Skeletal muscle tissue (tissue), 4 donors: Measurements from ENCODE around the gene LTF. TPM values are rescaled to one million over a fixed set of nuclear protein-coding genes. Genes with fewer than 3 reads are reported as not detected.
"Not testable (repeated sequence)": the region's sequence is repeated elsewhere in the genome, so short reads cannot be mapped to it uniquely, and the experiment has no call there.

Experiments used
- H3K27ac ChIP-seq: one replicate; pipeline ENCODE4 v1.7.0; 2013; ENCODE audit warnings: mild to moderate bottlenecking, low read depth, low read length, inconsistent platforms
- H3K27me3 ChIP-seq, 3 donors: one replicate each; pipeline ENCODE4 v1.7.0; 2013; ENCODE audit warnings: low read length in 3 of 3; ENCODE audit not compliant: control insufficient read depth in 3 of 3, insufficient read depth in 3 of 3
- H3K36me3 ChIP-seq, 3 donors: one replicate each; pipeline ENCODE4 v1.7.0; 2013; ENCODE audit warnings: low read length in 3 of 3; ENCODE audit not compliant: control insufficient read depth in 3 of 3, insufficient read depth in 3 of 3
- H3K4me1 ChIP-seq, 3 donors: one replicate each; pipeline ENCODE4 v1.7.0; 2013; ENCODE audit warnings: low read length in 3 of 3, mild to moderate bottlenecking in 3 of 3; ENCODE audit not compliant: control insufficient read depth in 3 of 3, insufficient read depth in 3 of 3
- H3K4me3 ChIP-seq, 3 donors: one replicate each; pipeline ENCODE4 v1.7.0; 2013; ENCODE audit warnings: low read length in 3 of 3
- H3K9ac ChIP-seq, 3 donors: one replicate each; pipeline ENCODE4 v1.7.0; 2013; ENCODE audit warnings: low read length in 3 of 3, mild to moderate bottlenecking in 3 of 3, moderate library complexity in 2 of 3, low read depth in 1 of 3
- H3K9me3 ChIP-seq, 3 donors: one replicate each; pipeline ENCODE4 v1.7.0; 2013; ENCODE audit warnings: low read length in 3 of 3; ENCODE audit not compliant: control insufficient read depth in 3 of 3
- total RNA-seq: library from RNA; depleted of rRNA; stranded (reverse); fragments of >200 nt; gene quantifications from one replicate; pipeline ENCODE4 v1.2.3, GENCODE V29; 2014
- donor health status: Osteomylitis.

LTF gene
- total RNA-seq, 1 donor from 2014 or later, result 3.1 TPM

DNA sequence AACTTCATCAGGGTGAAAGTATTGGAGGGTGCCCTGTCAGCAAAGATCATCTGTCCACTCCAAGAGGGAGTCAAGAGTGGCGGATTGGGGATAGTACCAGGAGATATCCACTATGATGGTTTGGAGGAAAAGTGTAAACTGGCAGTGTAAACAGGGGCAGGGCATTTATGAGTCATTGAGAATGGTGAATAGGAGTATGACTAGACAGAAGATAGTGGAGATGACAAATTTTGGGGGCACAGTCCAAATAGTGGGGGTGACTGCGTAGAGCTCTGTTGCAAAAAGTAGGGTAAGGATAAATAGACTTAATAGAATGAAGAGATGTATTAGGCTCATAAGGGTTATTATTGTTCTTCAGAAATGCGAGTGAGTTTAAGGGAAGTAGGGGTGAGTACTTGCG lies 75.9 kb downstream of the LTF start:
- not testable (repeated sequence) for H3K27me3 ChIP-seq, H3K4me3 ChIP-seq, H3K9me3 ChIP-seq, H3K36me3 ChIP-seq, H3K4me1 ChIP-seq, H3K27ac ChIP-seq, H3K9ac ChIP-seq

DNA sequence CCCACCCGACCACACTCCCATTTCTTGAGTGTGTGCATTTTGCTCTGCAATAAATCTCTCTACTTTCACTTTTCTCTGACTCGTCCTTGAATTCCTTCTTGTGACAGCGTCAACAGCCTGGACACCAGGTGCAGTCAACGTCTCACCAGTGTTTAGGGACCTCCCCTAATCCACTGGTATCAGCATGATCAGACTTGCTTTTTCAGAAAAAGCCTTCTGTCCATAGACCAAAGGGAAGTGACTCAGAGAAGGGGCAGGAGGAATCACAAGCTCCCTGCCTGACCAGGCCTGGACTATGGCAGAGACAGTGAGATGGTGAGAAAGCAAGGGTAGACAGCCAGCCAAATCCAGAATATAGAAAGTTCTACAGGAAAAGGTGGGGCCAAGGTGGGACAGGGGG lies 78.5 kb downstream of the LTF start:
- no peaks in the 10 kb centered on the region for H3K27me3 ChIP-seq
- H3K27ac ChIP-seq, result no peak overlapping the region

More for the DNA sequence above, 78.5 kb downstream of the LTF start:
- Histone ChIP-seq H3K4me1 (peaks cover under 1 to 3% (median 2%) of the 10 kb centered on the region in 3 donors), H3K4me3 (no peak overlapping the region), H3K36me3 (no peaks in the 10 kb centered on the region), H3K9ac (no peak overlapping the region), H3K9me3 (no peaks in the 10 kb centered on the region)

Other genes starting within 250 kb of the LTF start
- gene CCR3, start 222.4 kb downstream of the LTF start, total RNA-seq, result not detected
- gene CCR2, start 110.8 kb downstream of the LTF start, total RNA-seq, result 3.7 TPM
- gene CCR5, start 94.0 kb downstream of the LTF start, total RNA-seq, result 0.52 TPM
- gene CCRL2, start 57.6 kb downstream of the LTF start, total RNA-seq, result 1.6 TPM
- gene RTP3, start 33.1 kb upstream of the LTF start, total RNA-seq, result under 0.01 TPM
- 3.7 TPM for gene LRRC2, start 101.4 kb upstream of the LTF start, total RNA-seq
- not detected for gene FAM240A, start 147.6 kb upstream of the LTF start, total RNA-seq
- gene ALS2CL, start 228.8 kb upstream of the LTF start, total RNA-seq, result 5.2 TPM
- 1.0 TPM for gene TMIE, start 236.5 kb upstream of the LTF start, total RNA-seq